Right cardiac atrium (tissue), 5 donors: Measurements from ENCODE around the gene THAP7. TPM values are rescaled to one million over a fixed set of nuclear protein-coding genes. Genes with fewer than 3 reads are reported as not detected.

Source experiments
- ATAC-seq, 2 donors: fragments of 200-7000 bp; cut with Tn5 transposase; one replicate each; pipeline versions ENCODE4 v1.8.0 to v1.9.1; 2020; ENCODE audit warnings: moderate library complexity in 2 of 2, mild to moderate bottlenecking in 1 of 2
- DNase-seq, 3 donors: peaks; one replicate each; pipeline ENCODE4 v3.0.0-alpha.2; 2020
- H3K27ac ChIP-seq: one replicate; pipeline ENCODE4 v1.5.1; 2013; ENCODE audit warnings: mild to moderate bottlenecking, low read length, control low read depth, moderate library complexity
- H3K27me3 ChIP-seq: one replicate; pipeline ENCODE4 v1.6.1; 2013; ENCODE audit not compliant: control insufficient read depth, insufficient read depth
- H3K4me1 ChIP-seq: one replicate; pipeline ENCODE4 v1.6.1; 2013; ENCODE audit warnings: low read length; ENCODE audit not compliant: control insufficient read depth, insufficient read depth
- H3K4me3 ChIP-seq: one replicate; pipeline ENCODE4 v1.5.1; 2013; ENCODE audit warnings: low read length, control low read depth
- H3K9me3 ChIP-seq: one replicate; pipeline ENCODE4 v1.6.1; 2013; ENCODE audit warnings: low read length; ENCODE audit not compliant: control insufficient read depth
- WGBS: extraction: QIAGEN DNeasy Blood & Tissue Kit; methylation state at CpG from one replicate; pipeline ENCODE4 v1.1.7; 2013; 5-methylcytosine and 5-hydroxymethylcytosine counted together
- intact Hi-C, 4 donors: fragments of 100-400 bp; cut with DNase I; formaldehyde crosslinking; loops; one replicate each; pipeline versions ENCODE4 v1.11.0 to v1.14.0; 2022 to 2023
- polyA plus RNA-seq: library from polyadenylated mRNA; stranded (reverse); fragments of 200-250 nt; gene quantifications from one replicate; pipeline ENCODE4 v1.2.3, GENCODE V29; 2013
- total RNA-seq, 4 donors: library from RNA; stranded (reverse); fragmentation: NEBNext Ultra II Directional; extraction: Animal tissue kit (Norgen Biotek cat#: 25700); gene quantifications; one replicate each; pipeline ENCODE4 v1.2.1, GENCODE V29; 2021
- donor health status: healthy with polysubstance abuse.
- donor health status: DM: no; HTN: yes; CAD: no.
- donor health status: DM: no; HTN: no; CAD: no.
- donor health status: DM: no; HTN: yes; CAD: no; lungs with severe emphysema.
- donor health status: DM: yes; HTN: yes; CAD: no.

The THAP7 gene
- total and polyA plus RNA-seq, 5 donors: 23.2 to 38.2 (median 23.9) TPM

GRCh38 chr22:21020802-21021429 is 19.0 kb upstream of the THAP7 start:
- H3K4me3 ChIP-seq: no peak overlapping the region
- no peaks in the 10 kb centered on the region for H3K4me1 ChIP-seq
- H3K27me3 ChIP-seq: no peaks in the 10 kb centered on the region
- DNase-seq (peak in 1 of 3 donors; percentile 15), ATAC-seq (no peak)
- intact Hi-C loops: loop anchor here in 1 of 4 donors (1.0 kb wide), 1 partner anchor 8 kb away; no protein-coding TSS in a partner anchor
- no peaks in the 10 kb centered on the region for H3K9me3 ChIP-seq
- WGBS: 62% methylated on average over 7 of the region's 7 CpGs
- H3K27ac ChIP-seq: no peak overlapping the region

GRCh38 chr22:21018314-21018713 is 16.4 kb upstream of the THAP7 start:
- Histone ChIP-seq H3K4me1 (peaks cover 10% of the 10 kb centered on the region), H3K9me3 (no peaks in the 10 kb centered on the region), H3K4me3 (no peak overlapping the region), H3K27me3 (no peaks in the 10 kb centered on the region), H3K27ac (no peak overlapping the region)
- no peak for DNase-seq
- no peak for ATAC-seq
- 92% methylated on average over 4 of the region's 4 CpGs for WGBS
- intact Hi-C loops: loop anchor here in 1 of 4 donors (10.0 kb wide), 1 partner anchor 134 kb away; no protein-coding TSS in a partner anchor

GRCh38 chr22:21016644-21017420 is 14.9 kb upstream of the THAP7 start:
- 87% methylated on average over 13 of the region's 13 CpGs for WGBS
- Histone ChIP-seq H3K27me3 (no peaks in the 10 kb centered on the region), H3K4me3 (no peak overlapping the region), H3K4me1 (peaks cover 10% of the 10 kb centered on the region), H3K9me3 (no peaks in the 10 kb centered on the region), H3K27ac (no peak overlapping the region)
- intact Hi-C loops: loop anchor here in 1 of 4 donors (10.0 kb wide), 1 partner anchor 132 kb away; no protein-coding TSS in a partner anchor
- peak in 1 of 3 donors; percentile 33 for DNase-seq
- ATAC-seq: no peak

- peaks cover 10% of the 10 kb centered on the region for H3K4me1 ChIP-seq
- no peaks in the 10 kb centered on the region for H3K27me3 ChIP-seq
- peak overlapping the region; percentile 6 for H3K27ac ChIP-seq
- DNase-seq (peak in 2 of 3 donors; percentile 50 to 66), ATAC-seq (no peak)
- intact Hi-C loops: loop anchor here in 1 of 4 donors (10.0 kb wide), 1 partner anchor 131 kb away; no protein-coding TSS in a partner anchor
- H3K9me3 ChIP-seq: no peaks in the 10 kb centered on the region
- 57% methylated on average over 10 of the region's 10 CpGs for WGBS
- no peak overlapping the region for H3K4me3 ChIP-seq
Observed at GRCh38 chr22:21015466-21016006, 13.6 kb upstream of the THAP7 start.

GRCh38 chr22:21014726-21015465 is 13.0 kb upstream of the THAP7 start, which contains the start of gene P2RX6:
TSS of gene P2RX6 (plus strand) at chr22:21015165. CDS start at chr22:21015175, 10 bp downstream.
- H3K27ac ChIP-seq: peak within 1 kb of the TSS; percentile 22
- DNase-seq (peak; percentile 76 to 91 (median 89)), ATAC-seq (peak; percentile 81 to 83)
- WGBS: 19% methylated on average over 12 of the region's 12 CpGs
- no peaks in the 10 kb centered on the region for H3K27me3 ChIP-seq
- H3K4me3 ChIP-seq: peak within 1 kb of the TSS; percentile 19
- peaks cover 10% of the 10 kb centered on the region for H3K4me1 ChIP-seq
- intact Hi-C loops: loop anchor here in 1 of 4 donors (10.0 kb wide), 1 partner anchor 130 kb away; no protein-coding TSS in a partner anchor
- H3K9me3 ChIP-seq: no peaks in the 10 kb centered on the region

- H3K4me3 ChIP-seq: peak overlapping the region; percentile 19
- DNase-seq: peak; percentile 94 to 98 (median 98)
- H3K9me3 ChIP-seq: no peaks in the 10 kb centered on the region
- intact Hi-C loops: loop anchor here in 1 of 4 donors (10.0 kb wide), 1 partner anchor 129 kb away; no protein-coding TSS in a partner anchor
- H3K4me1 ChIP-seq: peaks cover 10% of the 10 kb centered on the region
- H3K27me3 ChIP-seq: no peaks in the 10 kb centered on the region
- WGBS: under 1% methylated on average over 40 of the region's 40 CpGs
- peak; percentile 93 to 94 for ATAC-seq
- peak overlapping the region; percentile 22 for H3K27ac ChIP-seq
Observed at GRCh38 chr22:21014202-21014725, 12.3 kb upstream of the THAP7 start.

GRCh38 chr22:21013657-21014201 is 11.8 kb upstream of the THAP7 start:
- peak overlapping the region; percentile 15 for H3K27ac ChIP-seq
- H3K9me3 ChIP-seq: no peaks in the 10 kb centered on the region
- H3K27me3 ChIP-seq: no peaks in the 10 kb centered on the region
- H3K4me3 ChIP-seq: peak overlapping the region; percentile 19
- 9% methylated on average over 24 of the region's 24 CpGs for WGBS
- peaks cover 10% of the 10 kb centered on the region for H3K4me1 ChIP-seq
- no peak for ATAC-seq
- DNase-seq: no peak
- intact Hi-C loops: loop anchor here in 1 of 4 donors (10.0 kb wide), 1 partner anchor 129 kb away; no protein-coding TSS in a partner anchor

GRCh38 chr22:21012446-21013407 is 10.8 kb upstream of the THAP7 start:
- no peak overlapping the region for H3K4me3 ChIP-seq
- DNase-seq (peak in 2 of 3 donors; percentile 20 to 40), ATAC-seq (no peak)
- H3K9me3 ChIP-seq: no peaks in the 10 kb centered on the region
- no peaks in the 10 kb centered on the region for H3K27me3 ChIP-seq
- WGBS: 82% methylated on average over 14 of the region's 14 CpGs
- H3K4me1 ChIP-seq: peaks cover 10% of the 10 kb centered on the region
- intact Hi-C loops: loop anchor here in 1 of 4 donors (10.0 kb wide), 1 partner anchor 128 kb away; no protein-coding TSS in a partner anchor
- no peak overlapping the region for H3K27ac ChIP-seq

- H3K9me3 ChIP-seq: no peaks in the 10 kb centered on the region
- intact Hi-C loops: loop anchor here in 1 of 4 donors (10.0 kb wide), 1 partner anchor 126 kb away; no protein-coding TSS in a partner anchor
- no peak for ATAC-seq
Observed at GRCh38 chr22:21010426-21011113, 8.7 kb upstream of the THAP7 start.

More at GRCh38 chr22:21010426-21011113, 8.7 kb upstream of the THAP7 start:
- Histone ChIP-seq H3K27me3 (no peaks in the 10 kb centered on the region), H3K4me3 (no peak overlapping the region), H3K27ac (no peak overlapping the region), H3K4me1 (peaks cover 7% of the 10 kb centered on the region)
- DNase-seq: peak in 2 of 3 donors; percentile 16 to 18
- WGBS: 94% methylated on average over 3 of the region's 3 CpGs
